Fibroblast of lung (primary cell): ENCODE data around the gene LRP5. TPM values are rescaled to one million over a fixed set of nuclear protein-coding genes. Genes with fewer than 3 reads are reported as not detected.

Experiments
- DNase-seq, 2 donors: peaks; one replicate each; pipeline versions ENCODE4 v3.0.0 to v3.0.0-alpha.2; 2010; ENCODE audit warnings: low read depth in 2 of 2
- H2AFZ ChIP-seq: 2 replicates; pipeline ENCODE4 v1.5.1; 2012; ENCODE audit warnings: low read length, control low read depth, inconsistent platforms
- H3K27ac ChIP-seq: 2 replicates; pipeline ENCODE4 v1.5.1; 2011; ENCODE audit warnings: low read length, control low read depth; ENCODE audit not compliant: insufficient read depth
- H3K27me3 ChIP-seq: 2 replicates; pipeline ENCODE4 v1.5.1; 2011; ENCODE audit warnings: mild to moderate bottlenecking, low read length; ENCODE audit not compliant: control insufficient read depth, insufficient read depth
- H3K36me3 ChIP-seq: 2 replicates; pipeline ENCODE4 v1.5.1; 2011; ENCODE audit warnings: low read length; ENCODE audit not compliant: control insufficient read depth, insufficient read depth
- H3K4me1 ChIP-seq: 2 replicates; pipeline ENCODE4 v1.5.1; 2011; ENCODE audit warnings: low read length; ENCODE audit not compliant: control insufficient read depth, insufficient read depth; ENCODE audit errors: extremely low read depth
- H3K4me2 ChIP-seq: 2 replicates; pipeline ENCODE4 v1.5.1; 2011; ENCODE audit warnings: low read length, control low read depth; ENCODE audit not compliant: insufficient read depth; ENCODE audit errors: extremely low read depth
- H3K4me3 ChIP-seq, 4 experiments: fragments of 200-600 bp in 1 of 4; sonication (generic) in 1 of 4; replicated peaks in 1 of 4; 2 replicates each; pipeline ENCODE4 v1.5.1; 2011 to 2016; ENCODE audit warnings: low read length in 4 of 4, low read depth in 3 of 4, mild to moderate bottlenecking in 3 of 4, control low read depth in 2 of 4, inconsistent platforms in 1 of 4, mixed read lengths in 1 of 4; ENCODE audit not compliant: insufficient read depth in 1 of 4; ENCODE audit errors: control extremely low read depth in 1 of 4
- H3K79me2 ChIP-seq: 2 replicates; pipeline ENCODE4 v1.5.1; 2012; ENCODE audit warnings: mild to moderate bottlenecking, low read length, inconsistent platforms; ENCODE audit not compliant: control insufficient read depth, insufficient read depth
- H3K9ac ChIP-seq: 2 replicates; pipeline ENCODE4 v1.5.1; 2011; ENCODE audit warnings: mild to moderate bottlenecking, low read length, control low read depth; ENCODE audit not compliant: insufficient read depth
- H3K9me3 ChIP-seq: 2 replicates; pipeline ENCODE4 v1.5.1; 2012; ENCODE audit warnings: low read depth, low read length; ENCODE audit not compliant: control insufficient read depth, insufficient read depth
- H4K20me1 ChIP-seq: 2 replicates; pipeline ENCODE4 v1.5.1; 2011; ENCODE audit warnings: low read length; ENCODE audit not compliant: control insufficient read depth, insufficient read depth; ENCODE audit errors: extremely low read depth
- EZH2 ChIP-seq: IDR thresholded peaks from 2 replicates; pipeline ENCODE4 v1.5.1; 2012; ENCODE audit warnings: low read length, control low read depth, mild to moderate bottlenecking; ENCODE audit errors: missing control alignments
- polyA plus RNA-seq, 2 donors: library from polyadenylated mRNA; depleted of rRNA in 1 of 2; stranded (reverse) in 1 of 2; unstranded in 1 of 2; fragments of >200 nt; gene quantifications; 2 replicates each; pipeline ENCODE4 v1.2.1, GENCODE V29; 2011 to 2012; ENCODE audit warnings: missing spikeins in 1 of 2
- total RNA-seq: library from RNA; depleted of rRNA; stranded (reverse); fragments of >200 nt; gene quantifications from 2 replicates; pipeline ENCODE4 v1.2.1, GENCODE V29; 2014
- TF ChIP-seq, protein P1 (sequence below), 2 donors: IDR thresholded peaks in 1 of 2; conservative IDR thresholded peaks in 1 of 2; 1 replicate in 1 of 2; 2 replicates in 1 of 2; pipeline ENCODE4 v1.5.1; 2011 to 2012; ENCODE audit warnings: low read length in 2 of 2, control low read depth in 1 of 2, inconsistent platforms in 1 of 2, low read depth in 1 of 2, mild to moderate bottlenecking in 1 of 2

Gene LRP5
- total and polyA plus RNA-seq, 2 donors (not counting 1 experiment from before 2014, with no cell fraction given) = 3.8 to 22.0 TPM

DNA sequence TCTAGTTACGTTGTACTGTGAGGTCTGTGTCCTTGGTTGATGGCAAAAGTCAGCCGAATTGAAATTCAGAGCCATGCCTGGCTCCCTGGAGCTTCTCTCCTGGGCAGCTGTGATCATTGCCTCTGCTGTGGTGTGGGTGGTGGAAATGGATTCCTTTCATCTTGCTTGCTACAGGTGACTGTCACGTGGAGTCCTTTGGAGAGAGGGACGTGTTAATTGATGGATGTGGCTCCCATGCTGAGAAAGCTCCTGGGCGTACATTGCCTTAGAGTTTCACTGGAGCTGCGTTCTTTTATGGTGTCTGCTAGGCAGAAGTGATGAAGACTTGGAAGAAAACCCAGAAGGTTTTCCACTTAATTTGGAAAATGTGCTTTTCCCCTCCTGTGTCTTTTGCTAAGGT, 106.3 kb downstream of the LRP5 start:
- no peak overlapping the region for H3K4me3 ChIP-seq
- H3K4me2 ChIP-seq = no peak overlapping the region
- TF ChIP-seq, protein P1, sequence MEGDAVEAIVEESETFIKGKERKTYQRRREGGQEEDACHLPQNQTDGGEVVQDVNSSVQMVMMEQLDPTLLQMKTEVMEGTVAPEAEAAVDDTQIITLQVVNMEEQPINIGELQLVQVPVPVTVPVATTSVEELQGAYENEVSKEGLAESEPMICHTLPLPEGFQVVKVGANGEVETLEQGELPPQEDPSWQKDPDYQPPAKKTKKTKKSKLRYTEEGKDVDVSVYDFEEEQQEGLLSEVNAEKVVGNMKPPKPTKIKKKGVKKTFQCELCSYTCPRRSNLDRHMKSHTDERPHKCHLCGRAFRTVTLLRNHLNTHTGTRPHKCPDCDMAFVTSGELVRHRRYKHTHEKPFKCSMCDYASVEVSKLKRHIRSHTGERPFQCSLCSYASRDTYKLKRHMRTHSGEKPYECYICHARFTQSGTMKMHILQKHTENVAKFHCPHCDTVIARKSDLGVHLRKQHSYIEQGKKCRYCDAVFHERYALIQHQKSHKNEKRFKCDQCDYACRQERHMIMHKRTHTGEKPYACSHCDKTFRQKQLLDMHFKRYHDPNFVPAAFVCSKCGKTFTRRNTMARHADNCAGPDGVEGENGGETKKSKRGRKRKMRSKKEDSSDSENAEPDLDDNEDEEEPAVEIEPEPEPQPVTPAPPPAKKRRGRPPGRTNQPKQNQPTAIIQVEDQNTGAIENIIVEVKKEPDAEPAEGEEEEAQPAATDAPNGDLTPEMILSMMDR (conservative IDR thresholded peaks at IDR 0.05 in 1 of 2, IDR thresholded peaks at IDR 0.05 in 1 of 2; ENCODE audit: low read depth in 1 of 2, low read length in 2 of 2) = no peak
- no peak for TF ChIP-seq EZH2
- no peaks in the 10 kb centered on the region for H3K4me1 ChIP-seq
- no peaks in the 10 kb centered on the region for H4K20me1 ChIP-seq
- no peak for DNase-seq
- H3K27ac ChIP-seq = no peak overlapping the region
- no peaks in the 10 kb centered on the region for H3K9me3 ChIP-seq
- no peak overlapping the region for H2AFZ ChIP-seq
- H3K79me2 ChIP-seq = no peaks in the 10 kb centered on the region
- no peaks in the 10 kb centered on the region for H3K27me3 ChIP-seq
- no peak overlapping the region for H3K9ac ChIP-seq
- peaks cover 2% of the 10 kb centered on the region for H3K36me3 ChIP-seq

DNA sequence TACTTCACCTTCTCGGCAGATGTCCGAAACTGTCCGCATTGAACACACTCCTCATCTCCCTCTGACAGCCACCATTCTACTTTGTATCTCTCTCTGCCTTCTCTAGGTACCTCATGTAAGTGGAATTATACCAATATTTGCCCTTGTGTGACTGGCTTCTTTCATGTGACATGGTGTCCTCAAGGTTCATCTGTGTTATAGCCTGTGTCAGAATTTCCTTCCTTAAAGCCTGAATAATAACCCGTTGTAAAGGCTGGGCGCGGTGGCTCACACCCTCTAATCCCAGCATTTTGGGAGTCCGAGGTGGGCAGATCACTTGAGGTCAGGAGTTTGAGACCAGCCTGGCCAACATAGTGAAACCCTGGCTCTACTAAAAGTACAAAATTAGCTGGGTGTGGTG, 107.8 kb downstream of the LRP5 start:
- Histone ChIP-seq H3K27me3 (no peaks in the 10 kb centered on the region), H3K9me3 (no peaks in the 10 kb centered on the region), H3K36me3 (no peaks in the 10 kb centered on the region), H2AFZ (no peak overlapping the region), H3K79me2 (no peaks in the 10 kb centered on the region), H3K27ac (no peak overlapping the region), H3K4me1 (no peaks in the 10 kb centered on the region), H4K20me1 (no peaks in the 10 kb centered on the region), H3K9ac (no peak overlapping the region), H3K4me2 (no peak overlapping the region), H3K4me3 (no peak overlapping the region)
- no peak for DNase-seq
- TF ChIP-seq, protein P1 (conservative IDR thresholded peaks at IDR 0.05 in 1 of 2, IDR thresholded peaks at IDR 0.05 in 1 of 2; ENCODE audit: low read depth in 1 of 2, low read length in 2 of 2) = no peak
- no peak for TF ChIP-seq EZH2

DNA sequence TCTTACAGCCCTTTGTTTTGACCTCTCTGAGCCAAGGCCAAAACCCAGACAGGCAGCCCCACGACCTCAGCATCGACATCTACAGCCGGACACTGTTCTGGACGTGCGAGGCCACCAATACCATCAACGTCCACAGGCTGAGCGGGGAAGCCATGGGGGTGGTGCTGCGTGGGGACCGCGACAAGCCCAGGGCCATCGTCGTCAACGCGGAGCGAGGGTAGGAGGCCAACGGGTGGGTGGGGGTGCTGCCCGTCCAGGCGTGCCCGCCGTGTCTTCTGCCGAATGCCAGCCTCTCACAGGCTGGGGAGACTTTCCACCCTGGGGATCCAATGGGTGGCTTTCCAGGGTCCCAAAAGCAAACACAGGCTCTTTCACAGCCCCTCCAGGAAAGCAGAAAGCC, 111.1 kb downstream of the LRP5 start:
- TF ChIP-seq, protein P1 (conservative IDR thresholded peaks at IDR 0.05 in 1 of 2, IDR thresholded peaks at IDR 0.05 in 1 of 2; ENCODE audit: low read depth in 1 of 2, low read length in 2 of 2) = no peak
- TF ChIP-seq EZH2 = no peak
- no peaks in the 10 kb centered on the region for H3K27me3 ChIP-seq
- H3K9ac ChIP-seq = no peak overlapping the region
- DNase-seq = no peak
- no peak overlapping the region for H3K4me2 ChIP-seq
- no peak overlapping the region for H2AFZ ChIP-seq
- no peaks in the 10 kb centered on the region for H3K36me3 ChIP-seq
- H4K20me1 ChIP-seq = no peaks in the 10 kb centered on the region
- H3K79me2 ChIP-seq = no peaks in the 10 kb centered on the region
- no peaks in the 10 kb centered on the region for H3K4me1 ChIP-seq
- H3K27ac ChIP-seq = no peak overlapping the region
- no peaks in the 10 kb centered on the region for H3K9me3 ChIP-seq
- H3K4me3 ChIP-seq = no peak overlapping the region
